Chondrocyte (in vitro differentiated cells): ENCODE results near the gene ZNF92. TPM values are rescaled to one million over a fixed set of nuclear protein-coding genes. Genes with fewer than 3 reads are reported as not detected.
"Not testable (repeated sequence)": the region's sequence is repeated elsewhere in the genome, so short reads cannot be mapped to it uniquely, and the experiment has no call there.

Experiments
- DNase-seq: peaks from one replicate; pipeline ENCODE4 v3.0.0; 2021; ENCODE audit warnings: mixed read lengths, low spot score
- H3K27ac Mint-ChIP-seq: one replicate; pipeline ENCODE4 v1.8.0; 2021; ENCODE audit warnings: mild to moderate bottlenecking, moderate library complexity, mixed read lengths; ENCODE audit not compliant: unreplicated experiment
- H3K27me3 Mint-ChIP-seq: 2 replicates; pipeline ENCODE4 v1.8.0; 2021; ENCODE audit warnings: low read depth, mixed read lengths
- H3K36me3 Mint-ChIP-seq: 2 replicates; pipeline ENCODE4 v1.8.0; 2021; ENCODE audit warnings: low read depth, mixed read lengths
- H3K4me1 Mint-ChIP-seq: 2 replicates; pipeline ENCODE4 v1.8.0; 2021; ENCODE audit warnings: low read depth, mild to moderate bottlenecking, mixed read lengths
- H3K4me3 Mint-ChIP-seq: one replicate; pipeline ENCODE4 v1.8.0; 2021; ENCODE audit warnings: mild to moderate bottlenecking, moderate library complexity, mixed read lengths; ENCODE audit not compliant: unreplicated experiment
- H3K9me3 Mint-ChIP-seq: 2 replicates; pipeline ENCODE4 v1.8.0; 2021; ENCODE audit warnings: low read depth, mixed read lengths
- total RNA-seq: library from RNA; stranded (reverse); gene quantifications from 3 replicates; pipeline ENCODE4 v1.2.1, GENCODE V29; 2021
- TF ChIP-seq, protein P1 (sequence below): fragments of 200-600 bp; sonication (generic); IDR thresholded peaks from 2 replicates; pipeline ENCODE4 v1.5.0; 2021; ENCODE audit warnings: antibody characterized with exemption, mild to moderate bottlenecking, moderate library complexity

The ZNF92 gene
- total RNA-seq, 1 donor from 2014 or later, result 4.0 TPM

DNA sequence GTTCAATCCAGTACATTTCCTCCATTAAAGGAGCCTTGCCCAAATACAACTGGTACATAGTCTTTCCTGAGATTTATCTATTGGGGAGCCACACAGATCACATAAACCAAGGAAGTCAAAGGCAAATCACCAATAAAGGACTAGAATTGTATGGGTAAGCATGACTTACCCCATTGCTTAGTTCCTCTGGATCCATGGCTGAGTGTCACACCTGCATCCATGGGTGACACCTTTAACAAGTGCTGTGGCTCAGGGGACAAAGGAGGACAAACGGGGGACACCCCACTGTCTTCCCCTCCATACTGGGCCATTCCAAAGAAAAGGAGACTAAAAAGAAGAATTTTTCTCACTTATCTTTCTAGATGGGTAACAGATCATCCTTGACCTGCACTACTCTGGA is 30.4 kb downstream of the ZNF92 start:
- Mint-ChIP-seq H3K27ac (no peak overlapping the region), H3K9me3 (peaks cover 50% of the 10 kb centered on the region), H3K4me3 (no peak overlapping the region), H3K27me3 (no peaks in the 10 kb centered on the region), H3K4me1 (no peaks in the 10 kb centered on the region), H3K36me3 (peaks cover 28% of the 10 kb centered on the region)
- DNase-seq, result no peak
- TF ChIP-seq, protein P1, sequence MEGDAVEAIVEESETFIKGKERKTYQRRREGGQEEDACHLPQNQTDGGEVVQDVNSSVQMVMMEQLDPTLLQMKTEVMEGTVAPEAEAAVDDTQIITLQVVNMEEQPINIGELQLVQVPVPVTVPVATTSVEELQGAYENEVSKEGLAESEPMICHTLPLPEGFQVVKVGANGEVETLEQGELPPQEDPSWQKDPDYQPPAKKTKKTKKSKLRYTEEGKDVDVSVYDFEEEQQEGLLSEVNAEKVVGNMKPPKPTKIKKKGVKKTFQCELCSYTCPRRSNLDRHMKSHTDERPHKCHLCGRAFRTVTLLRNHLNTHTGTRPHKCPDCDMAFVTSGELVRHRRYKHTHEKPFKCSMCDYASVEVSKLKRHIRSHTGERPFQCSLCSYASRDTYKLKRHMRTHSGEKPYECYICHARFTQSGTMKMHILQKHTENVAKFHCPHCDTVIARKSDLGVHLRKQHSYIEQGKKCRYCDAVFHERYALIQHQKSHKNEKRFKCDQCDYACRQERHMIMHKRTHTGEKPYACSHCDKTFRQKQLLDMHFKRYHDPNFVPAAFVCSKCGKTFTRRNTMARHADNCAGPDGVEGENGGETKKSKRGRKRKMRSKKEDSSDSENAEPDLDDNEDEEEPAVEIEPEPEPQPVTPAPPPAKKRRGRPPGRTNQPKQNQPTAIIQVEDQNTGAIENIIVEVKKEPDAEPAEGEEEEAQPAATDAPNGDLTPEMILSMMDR, result no peak

DNA sequence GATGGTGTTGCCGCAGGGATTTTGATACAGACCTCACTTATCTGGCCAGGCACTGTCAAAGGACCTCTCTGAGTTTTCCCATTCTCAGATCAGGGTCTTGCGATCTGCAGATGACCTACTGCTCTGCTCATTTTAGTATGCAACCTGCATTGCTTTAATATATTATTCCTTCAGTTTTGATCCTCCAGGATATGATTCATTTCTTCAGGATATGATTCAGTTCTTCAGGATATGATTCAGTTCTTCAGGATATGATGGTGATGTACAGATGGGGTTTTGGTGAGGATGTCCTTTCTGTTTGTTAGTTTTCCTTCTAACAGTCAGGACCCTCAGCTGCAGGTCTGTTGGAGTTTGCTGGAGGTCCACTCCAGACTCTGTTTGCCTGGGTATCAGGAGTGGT is 33.1 kb downstream of the ZNF92 start:
- not testable (repeated sequence) for H3K27ac Mint-ChIP-seq
- peaks cover 41% of the 10 kb centered on the region for H3K9me3 Mint-ChIP-seq

DNA sequence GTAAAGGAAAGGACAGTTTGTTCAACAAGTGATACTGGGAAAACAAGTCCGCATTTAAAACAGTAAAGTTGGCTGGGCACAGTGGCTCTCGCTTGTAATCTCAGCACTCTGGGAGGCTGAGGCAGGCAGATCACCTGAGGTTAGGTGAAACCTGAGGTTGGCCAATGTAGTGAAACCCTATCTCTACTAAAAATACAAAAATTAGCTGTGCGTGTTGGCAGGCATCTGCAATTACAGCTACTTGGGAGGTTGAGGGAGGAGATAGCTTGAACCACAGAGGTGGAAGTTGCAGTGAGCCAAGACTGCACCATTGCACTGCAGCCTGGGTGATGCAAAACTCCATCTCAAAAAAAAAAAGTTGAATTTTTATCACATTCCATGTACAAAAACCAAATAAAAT is 35.7 kb downstream of the ZNF92 start:
- Mint-ChIP-seq H3K4me1 (no peaks in the 10 kb centered on the region), H3K9me3 (peaks cover 36% of the 10 kb centered on the region), H3K27me3 (peaks cover 2% of the 10 kb centered on the region), H3K27ac (no peak overlapping the region), H3K4me3 (no peak overlapping the region), H3K36me3 (peaks cover 5% of the 10 kb centered on the region)
- no peak for DNase-seq
- TF ChIP-seq, protein P1, result no peak

More for the DNA sequence above, 33.1 kb downstream of the ZNF92 start:
- peaks cover 12% of the 10 kb centered on the region for H3K36me3 Mint-ChIP-seq
- H3K27me3 Mint-ChIP-seq, H3K4me3 Mint-ChIP-seq, H3K4me1 Mint-ChIP-seq, DNase-seq: not testable (repeated sequence)

DNA sequence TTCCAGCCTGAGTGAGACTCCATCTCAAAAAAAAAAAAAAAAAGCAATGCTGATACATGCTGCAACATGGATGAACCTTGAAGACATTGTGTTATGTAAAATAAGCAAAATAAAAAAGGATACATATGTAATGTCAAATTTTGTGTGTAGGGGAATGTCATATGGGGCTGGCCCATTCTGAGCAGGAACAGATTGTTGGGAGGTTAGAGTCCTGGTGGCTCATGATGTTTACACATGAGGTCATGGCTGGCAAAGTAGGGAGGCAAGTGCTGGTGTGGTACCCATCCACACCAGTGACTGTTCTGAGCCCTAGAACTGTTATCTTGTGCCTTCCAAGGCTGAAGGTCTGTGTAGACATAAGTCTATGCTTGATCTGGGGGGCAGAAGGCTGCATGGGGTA is 37.6 kb downstream of the ZNF92 start:
- Mint-ChIP-seq H3K9me3 (peaks cover 27% of the 10 kb centered on the region), H3K4me3 (no peak overlapping the region), H3K27me3 (peaks cover 2% of the 10 kb centered on the region), H3K27ac (no peak overlapping the region), H3K36me3 (peaks cover 4% of the 10 kb centered on the region), H3K4me1 (no peaks in the 10 kb centered on the region)
- no peak for DNase-seq
- TF ChIP-seq, protein P1, result no peak

GRCh38 chr7:65422670-65423069 is 49.0 kb downstream of the ZNF92 start:
- Mint-ChIP-seq H3K27me3 (no peaks in the 10 kb centered on the region), H3K4me1 (no peaks in the 10 kb centered on the region), H3K27ac (no peak overlapping the region), H3K36me3 (peaks cover 3% of the 10 kb centered on the region), H3K9me3 (peaks cover 50% of the 10 kb centered on the region), H3K4me3 (no peak overlapping the region)
- DNase-seq, result no peak
- TF ChIP-seq, protein P1, result no peak

DNA sequence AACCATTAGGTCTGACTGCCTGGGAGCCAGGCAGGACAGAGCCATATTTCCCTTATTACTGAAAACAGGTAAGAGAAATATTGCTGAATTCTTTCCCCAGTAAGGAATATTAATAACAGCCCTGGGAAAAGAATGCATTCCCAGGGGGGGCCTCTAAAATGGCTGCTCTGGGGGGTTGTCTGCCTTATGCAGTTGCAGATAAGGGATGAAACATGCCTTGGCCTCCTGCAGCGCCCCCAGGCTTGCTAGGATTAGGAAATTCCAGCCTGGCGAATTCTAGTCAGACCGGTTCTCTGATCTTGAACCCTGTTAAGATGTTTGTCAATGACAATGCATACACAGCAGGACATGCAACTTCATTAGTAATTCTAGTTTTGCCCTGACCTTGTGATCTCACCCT is 49.6 kb downstream of the ZNF92 start:
- H3K36me3 Mint-ChIP-seq, H3K27me3 Mint-ChIP-seq, H3K4me1 Mint-ChIP-seq, H3K4me3 Mint-ChIP-seq, H3K27ac Mint-ChIP-seq, DNase-seq: not testable (repeated sequence)
- peaks cover 51% of the 10 kb centered on the region for H3K9me3 Mint-ChIP-seq
